M059J (cell line): ENCODE results near the gene FOXP1. TPM values are rescaled to one million over a fixed set of nuclear protein-coding genes. Genes with fewer than 3 reads are reported as not detected.

Source experiments
- DNase-seq: peaks from one replicate; pipeline ENCODE4 v3.0.0-alpha.2; 2012; ENCODE audit warnings: low read depth
- total RNA-seq: library from RNA; depleted of rRNA; stranded (reverse); fragments of >200 nt; shearing (Covaris generic); gene quantifications from 2 replicates; pipeline ENCODE4 v1.2.3, GENCODE V29; 2014

FOXP1 gene
- total RNA-seq, 1 experiment from 2014 or later, result 19.2 TPM

DNA sequence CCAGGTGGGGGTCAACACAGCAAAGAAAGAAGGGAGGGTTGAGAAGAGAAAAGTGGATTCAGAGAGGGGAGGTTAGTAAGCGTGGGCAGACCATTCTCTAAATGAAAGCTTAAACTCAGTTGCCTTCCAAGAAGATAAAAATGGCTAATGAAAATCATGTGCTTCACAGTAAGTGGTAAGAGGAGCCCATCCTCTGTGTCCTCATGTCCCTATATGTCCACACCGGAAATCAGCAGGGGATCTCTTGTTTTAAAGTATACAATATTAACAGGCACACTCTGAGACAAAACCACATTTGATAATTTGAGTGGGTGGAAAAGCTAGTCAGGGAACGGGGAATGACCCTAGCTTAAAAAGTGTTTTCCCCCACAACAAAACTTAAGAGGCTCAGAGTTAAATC lies 4.4 kb upstream of the FOXP1 start:
- DNase-seq, result no peak

DNA sequence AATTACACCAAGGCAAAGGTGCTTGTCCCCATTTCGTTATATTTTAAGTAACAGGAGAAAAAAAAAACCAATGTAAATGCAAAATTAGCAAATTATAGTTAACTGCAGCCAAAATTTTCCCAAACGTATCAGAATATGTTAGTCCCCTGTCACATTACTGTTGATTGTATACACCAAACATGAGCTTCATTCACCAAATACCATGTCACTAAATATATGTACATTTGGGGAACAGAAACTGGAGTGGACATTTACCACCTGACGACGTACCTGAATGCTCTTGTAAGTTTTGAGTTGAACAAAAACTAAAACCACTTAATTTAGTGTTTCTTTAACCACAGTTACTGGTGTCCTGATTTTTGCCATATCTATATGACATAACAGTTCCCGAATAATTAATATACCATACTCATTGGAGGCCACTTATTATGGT lies 3.3 kb upstream of the FOXP1 start:
- DNase-seq, result no peak

DNA sequence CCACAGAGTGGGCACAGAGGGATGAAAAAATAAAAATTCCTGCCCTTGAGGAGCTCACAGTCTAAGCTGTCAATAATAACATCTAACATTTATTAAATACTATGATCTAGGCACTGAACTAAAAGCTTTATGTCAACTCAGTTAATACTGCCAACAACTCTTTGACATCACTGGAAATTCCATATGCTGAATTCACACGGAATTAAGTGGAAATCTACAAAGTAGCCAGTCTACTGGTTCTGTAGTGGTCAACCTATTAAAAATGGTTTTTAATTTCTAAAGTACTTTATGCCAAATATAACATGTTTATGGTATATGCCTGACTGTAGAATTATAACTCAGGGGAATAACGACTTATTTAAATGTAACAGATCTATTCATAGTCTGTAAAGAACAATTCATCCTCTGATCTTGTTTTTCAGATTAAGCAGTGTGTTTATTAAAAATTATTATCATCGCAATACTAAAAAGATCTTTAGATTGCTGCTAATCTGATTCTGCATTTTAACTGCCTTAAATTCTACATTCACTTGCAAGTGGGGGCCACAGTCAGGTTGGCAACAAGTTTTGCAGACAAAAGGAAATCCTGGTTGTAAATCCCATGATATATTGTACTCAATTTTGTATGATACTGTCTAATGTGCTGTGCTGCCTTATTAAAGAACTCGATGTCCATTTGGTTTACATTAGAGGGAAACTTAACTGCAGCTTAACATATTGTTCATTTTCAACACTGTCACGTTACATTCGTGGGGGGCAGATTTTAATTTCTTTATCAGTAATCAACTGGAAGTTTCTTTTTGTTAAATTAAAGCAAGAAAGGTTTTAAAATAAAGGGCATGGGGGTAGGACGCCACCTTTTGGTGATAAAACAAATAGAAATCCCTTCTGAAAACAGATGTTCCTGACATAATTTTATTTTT lies 2.6 kb upstream of the FOXP1 start:
- peak; percentile 32 for DNase-seq

DNA sequence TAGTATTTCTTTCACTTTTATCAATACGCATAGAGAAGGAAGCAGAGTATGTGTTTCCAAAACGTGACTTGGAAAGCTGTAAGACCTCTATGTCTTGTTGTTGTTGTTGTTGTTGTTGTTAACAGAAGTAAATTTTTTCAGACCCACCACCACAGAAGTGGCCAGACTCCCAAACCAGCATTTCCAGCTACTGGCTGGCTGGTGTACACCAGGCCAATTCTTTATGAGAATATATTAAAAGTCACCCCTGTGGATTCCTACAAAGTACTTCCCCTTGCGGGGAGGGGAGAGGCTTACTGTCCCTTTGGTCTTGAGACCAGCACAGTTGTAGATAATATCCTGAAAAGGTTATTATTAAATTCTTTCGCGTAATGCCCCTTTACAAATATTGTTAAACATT lies 1.6 kb upstream of the FOXP1 start:
- peak; percentile 7 for DNase-seq

DNA sequence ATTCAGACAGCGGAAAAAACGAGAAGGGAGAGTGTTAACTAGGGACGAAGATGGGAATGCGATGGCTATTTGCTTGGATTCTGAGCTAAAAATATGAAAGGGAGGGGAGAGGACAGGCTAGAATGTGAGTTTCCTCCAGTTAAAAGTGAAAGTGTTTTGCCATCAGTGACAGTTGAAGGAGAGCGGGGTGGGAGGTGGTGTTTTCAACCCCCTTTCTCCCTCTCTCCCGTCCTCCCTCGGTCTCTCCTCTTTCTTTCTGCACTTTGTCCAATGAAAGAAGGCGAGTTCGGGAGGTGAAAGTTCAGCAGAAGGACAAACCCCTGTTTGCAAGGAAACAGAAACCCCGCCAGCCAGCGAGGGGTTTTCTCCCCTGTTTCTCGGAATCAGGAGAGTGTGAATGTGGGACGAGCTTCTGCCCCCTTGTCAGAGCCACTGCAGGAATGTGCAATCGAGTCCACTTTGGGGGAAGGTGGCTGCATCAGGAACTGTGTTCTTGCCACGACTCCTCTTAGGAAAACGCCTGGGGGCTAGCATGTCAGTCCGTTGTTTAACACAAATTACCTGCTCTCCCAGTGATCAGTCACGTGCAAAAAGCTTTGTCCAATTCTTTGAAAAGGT lies 975 bp upstream of the FOXP1 start:
- DNase-seq, result peak; percentile 60

DNA sequence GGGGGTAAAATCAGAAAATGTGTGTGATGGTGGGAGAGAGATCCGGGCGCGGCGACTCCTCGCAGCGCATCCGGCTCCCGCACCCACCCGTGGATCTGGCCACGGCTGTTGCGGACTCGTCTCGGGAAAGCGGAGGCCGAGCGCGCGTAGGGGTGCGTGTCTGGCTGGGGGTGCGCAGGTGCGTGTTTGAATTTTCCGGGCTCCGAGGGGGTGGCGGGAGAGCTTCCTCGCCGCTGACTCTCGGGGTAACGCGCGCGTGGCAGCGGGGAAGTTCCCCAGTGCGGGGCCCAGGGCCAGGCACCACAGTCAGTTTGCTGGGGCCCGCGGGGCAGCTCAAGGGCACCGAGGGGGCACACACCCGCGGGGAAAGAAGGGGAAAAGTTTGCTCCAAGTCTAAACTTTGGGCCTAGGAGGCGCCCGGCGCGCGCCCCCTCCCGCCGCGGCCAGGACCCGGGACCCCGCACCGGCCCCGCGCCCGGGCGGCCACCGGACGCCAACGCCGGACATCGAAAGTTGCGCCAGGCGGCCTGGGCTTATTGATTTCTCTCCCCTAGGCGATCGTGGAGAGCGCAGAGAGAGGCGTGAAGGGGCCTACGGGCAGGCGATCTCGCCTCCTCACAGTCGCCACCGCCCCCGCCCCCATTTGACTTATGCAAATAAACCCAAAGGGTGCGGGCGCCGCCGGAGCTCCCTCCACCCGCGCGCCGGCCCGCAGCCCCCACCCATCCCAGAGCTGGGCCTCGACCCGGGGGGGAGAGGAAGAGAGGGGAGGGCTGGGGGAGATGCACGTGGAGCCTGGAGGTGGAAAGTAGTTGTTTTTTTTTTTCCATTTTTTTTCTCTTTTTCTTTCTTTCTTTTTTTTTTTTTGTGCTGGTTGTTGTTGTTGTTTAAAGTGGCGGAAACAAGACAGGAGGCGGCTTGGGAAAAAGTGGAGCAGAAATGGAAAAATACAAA lies 639 bp downstream of the FOXP1 start:
- peak; percentile 47 for DNase-seq

DNA sequence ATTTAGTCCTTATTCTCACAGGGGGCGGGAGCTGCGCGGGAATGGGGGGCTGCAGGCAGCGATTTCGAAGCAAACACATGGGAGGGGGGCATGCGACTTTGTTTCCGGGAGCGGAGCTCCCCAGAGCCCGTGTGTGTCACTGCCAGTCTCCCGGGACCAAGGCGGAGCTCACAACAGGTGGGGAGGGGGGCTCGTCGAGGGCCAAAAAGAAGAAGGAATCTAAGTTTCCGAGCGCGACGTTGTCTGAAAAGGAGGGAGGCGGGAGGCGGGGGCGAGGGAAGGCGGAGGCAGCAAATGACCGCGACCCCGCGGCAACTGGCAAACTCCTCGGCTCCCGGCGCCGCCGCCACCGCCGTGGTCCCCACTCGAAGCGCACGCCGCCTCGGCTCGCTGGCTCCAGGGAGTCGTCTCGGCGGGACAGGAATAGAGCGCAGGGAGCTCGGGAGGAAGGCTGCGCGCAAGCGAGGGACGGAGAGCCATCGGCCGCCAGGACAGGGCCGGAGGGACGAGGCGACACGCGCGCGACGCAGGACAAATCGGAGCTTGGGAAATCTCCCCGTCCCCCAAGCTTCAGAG lies 1.4 kb downstream of the FOXP1 start:
- DNase-seq, result peak; percentile 63

DNA sequence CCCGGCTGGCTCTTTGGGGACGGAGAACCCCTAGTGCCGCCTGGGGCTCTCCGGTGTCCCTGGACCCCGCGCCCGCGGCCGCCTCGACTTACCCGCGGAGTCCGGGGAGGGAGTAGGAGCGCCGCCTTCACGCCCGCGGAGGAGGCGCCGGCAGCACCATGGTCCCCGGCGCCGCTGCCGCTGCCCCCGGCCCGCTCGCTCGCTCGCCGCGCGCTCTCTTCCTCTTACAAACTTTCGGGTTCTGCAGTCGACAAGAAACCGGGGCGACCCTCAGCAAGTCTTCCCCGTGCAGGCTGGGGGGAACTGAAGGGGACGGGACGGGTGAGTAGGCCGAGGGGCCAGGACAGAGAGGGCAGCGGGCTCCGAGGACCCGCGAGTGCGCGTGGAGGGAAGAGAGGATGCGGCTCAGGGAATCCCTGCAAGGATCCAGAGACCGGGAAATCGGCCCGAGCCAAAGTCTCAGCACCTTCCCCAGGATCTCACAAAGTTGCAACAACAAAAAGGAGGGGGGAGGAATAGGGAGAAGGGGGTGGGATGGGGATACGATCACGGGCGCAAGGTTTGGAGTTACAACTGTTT lies 2.0 kb downstream of the FOXP1 start:
- peak; percentile 46 for DNase-seq

DNA sequence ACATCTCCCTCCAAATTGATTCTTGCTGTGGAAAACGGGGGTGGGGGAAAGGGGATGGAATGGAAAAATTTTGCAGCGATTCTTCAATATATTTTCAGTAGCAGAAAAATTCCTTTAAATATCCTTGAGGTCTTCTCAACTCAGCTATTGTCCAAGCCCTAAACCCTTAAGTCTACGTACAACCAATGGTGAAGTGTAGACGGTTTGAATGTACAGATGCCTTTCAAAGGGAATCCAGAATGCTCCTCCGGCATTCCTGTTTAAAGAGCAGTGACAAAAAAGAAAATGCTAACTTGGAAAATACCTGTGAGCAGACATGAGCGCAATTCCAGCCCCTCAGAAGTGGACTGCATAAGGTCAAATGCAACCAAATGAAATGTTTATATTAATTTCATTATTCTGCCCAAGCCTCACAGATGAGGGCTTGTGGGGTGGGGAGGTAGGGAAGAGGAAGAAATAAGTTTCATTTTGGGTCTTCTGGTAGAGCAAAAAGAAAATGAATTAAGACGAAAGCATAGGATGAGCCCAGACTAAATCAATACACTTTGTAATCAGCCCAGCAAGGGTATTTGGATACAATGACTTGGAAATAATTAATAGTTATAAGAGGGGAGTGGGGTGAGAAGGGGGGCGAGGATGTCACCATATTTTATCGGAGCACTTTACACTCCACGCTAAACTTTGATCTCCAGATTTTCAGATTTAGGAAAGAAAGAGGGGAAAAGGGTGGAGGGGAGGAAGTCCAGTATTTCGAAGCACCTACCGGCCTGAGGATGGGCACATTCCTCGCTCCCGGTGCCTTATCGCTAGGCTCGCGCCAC lies 2.7 kb downstream of the FOXP1 start:
- DNase-seq, result peak; percentile 7

DNA sequence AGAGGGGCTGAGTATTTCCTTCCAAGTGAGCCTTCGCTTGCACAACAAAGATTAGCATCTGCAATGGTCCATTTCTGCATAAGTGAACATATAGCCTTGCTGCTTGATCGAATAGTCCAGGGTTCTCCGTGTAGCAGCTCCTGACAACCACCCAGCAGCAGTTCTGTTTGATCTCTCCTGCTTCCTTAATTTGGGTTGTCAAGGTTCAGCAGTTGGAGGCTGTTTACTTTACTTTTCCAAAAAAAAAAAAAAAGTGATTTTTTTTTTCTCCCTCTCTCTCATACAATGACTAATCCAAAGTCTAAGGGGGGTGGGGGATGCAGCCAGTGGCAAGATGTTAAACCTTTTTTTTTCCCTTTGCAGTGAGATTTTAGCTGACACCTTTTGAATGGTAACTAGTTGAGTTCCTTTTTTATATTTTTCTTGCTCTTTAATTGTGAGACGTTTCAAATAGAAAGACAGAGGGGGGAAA lies 3.6 kb downstream of the FOXP1 start:
- DNase-seq, result peak; percentile 71

DNA sequence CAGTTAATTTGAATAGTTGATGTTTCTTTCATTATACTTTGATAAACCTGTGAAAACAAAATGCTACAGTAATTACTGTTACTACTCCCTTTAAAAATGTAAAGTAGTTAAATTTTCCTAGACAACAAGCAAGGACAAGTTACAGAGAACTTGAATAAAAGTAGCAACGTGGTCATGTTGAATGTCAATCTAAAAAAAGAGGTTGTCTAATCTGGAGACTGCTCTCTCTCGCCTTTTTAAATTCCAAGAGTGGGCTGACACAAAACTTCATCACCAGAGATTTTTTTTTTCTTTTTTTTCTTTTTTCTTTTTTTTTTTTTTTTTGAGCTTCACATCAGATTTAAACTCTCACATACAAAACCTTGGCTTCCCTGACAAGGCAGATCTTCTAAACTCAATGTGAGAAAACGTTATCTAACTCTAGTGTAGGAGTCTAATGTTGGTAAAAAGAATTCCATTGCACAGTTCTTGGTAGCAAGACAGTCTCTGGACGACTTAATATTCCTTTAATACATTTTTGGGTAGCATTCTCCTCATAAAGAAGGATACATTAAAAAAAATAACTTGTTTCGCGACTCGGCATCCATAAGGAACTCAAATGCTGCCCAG lies 4.1 kb downstream of the FOXP1 start:
- DNase-seq, result no peak

DNA sequence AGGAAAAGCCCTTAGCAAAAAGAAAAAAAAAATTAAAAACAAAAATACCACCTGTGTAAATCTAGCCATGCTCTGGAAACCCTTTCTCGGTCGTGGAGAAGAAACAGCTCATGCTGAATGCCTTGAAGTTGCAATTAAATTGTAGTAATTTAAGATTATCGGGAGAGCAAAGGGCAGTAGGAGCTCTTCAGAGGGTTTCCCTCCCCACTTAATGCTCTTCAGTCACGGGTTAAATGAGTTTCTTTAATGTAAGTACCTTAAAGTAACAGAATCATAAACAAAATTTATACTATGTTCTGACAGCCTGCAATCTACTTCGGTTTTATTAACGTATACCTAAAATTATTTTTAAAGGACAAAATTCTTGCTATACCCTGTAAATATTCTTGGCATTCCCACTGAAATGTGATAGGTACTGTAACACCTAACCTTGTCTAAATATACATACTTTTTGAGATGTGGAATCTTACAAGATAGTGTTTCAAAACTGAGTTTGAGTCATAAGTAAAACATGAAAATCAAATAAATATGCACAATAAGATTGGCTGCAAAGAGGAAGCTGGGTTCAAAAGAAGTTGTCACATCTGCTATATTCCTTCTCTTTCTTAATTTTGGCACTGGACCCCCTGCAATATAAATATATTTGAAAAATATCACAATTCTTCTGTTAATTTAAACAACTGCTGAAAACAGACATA lies 5.3 kb downstream of the FOXP1 start:
- DNase-seq, result no peak

DNA sequence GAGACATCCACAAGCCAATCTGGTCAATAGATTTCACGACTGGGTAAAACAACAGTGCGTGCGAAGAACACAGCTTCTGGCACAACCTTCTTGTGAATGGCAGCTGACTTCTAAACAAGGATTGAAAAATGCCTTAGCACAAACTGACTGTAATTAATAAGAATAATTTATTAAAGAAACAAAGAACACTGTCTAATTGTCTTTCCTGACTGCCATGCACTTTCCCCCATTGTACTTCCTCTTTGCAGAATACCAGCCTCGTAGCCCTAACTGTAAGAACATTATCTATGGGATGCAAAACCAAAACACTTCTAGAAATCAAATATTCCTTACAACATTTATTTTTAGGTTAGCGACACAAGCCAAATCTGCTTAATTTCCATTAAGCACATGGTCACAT lies 6.5 kb downstream of the FOXP1 start:
- DNase-seq, result no peak

DNA sequence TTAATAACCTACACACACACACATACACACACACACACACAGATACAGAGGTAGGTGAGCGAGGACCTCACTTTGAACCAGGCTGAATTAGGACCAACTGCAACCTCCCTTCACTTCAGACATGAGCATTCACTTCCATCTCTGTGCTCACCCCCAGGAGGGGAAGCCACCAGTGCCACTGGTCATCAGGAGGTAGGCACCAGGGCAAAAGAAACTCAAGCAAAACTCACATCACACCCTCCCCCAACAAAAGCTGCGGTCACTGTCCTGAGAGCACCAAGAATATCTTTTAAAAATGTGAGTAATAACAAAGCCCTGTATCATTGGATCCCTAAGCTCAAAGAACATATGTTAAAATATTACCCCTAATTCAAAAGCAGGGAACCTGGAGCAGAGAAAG lies 8.1 kb downstream of the FOXP1 start:
- no peak for DNase-seq

DNA sequence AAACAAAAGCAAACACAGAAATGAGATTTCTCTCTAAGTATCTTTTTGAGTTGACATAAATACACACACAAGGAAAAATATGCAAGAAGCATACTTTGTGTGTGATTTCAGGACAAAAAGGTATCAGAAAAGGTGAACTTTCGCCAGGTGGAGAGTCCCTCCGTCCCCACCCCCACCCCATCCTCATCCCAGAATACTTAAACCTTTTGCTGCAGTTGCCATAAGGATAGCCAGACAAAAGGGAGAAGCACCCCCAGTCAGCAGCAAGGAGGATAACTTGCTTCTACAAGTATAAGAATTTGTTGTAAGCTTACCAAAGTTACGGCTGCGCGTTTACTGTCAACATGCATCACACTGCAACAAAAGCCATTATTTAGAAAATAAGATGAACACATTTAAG lies 10.3 kb downstream of the FOXP1 start:
- no peak for DNase-seq

DNA sequence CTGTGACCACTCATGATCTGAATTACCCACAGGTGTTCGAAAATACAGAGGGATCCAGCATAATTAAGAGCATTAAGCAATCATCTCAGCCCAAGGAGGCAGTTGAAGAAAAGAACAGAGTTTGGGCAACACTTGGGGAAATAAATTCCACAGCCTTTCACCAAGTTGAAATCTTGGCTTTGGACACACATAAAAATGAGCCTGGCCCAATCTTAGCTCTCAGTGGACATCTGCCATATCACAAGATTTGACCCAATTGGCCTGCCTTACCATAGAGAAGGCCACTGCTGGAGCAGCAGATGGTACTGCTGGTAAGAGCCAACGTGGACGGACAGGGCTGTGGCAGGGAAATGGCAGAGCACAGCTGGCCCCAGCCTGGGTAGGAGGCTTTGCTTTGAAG lies 13.0 kb downstream of the FOXP1 start:
- DNase-seq, result no peak

DNA sequence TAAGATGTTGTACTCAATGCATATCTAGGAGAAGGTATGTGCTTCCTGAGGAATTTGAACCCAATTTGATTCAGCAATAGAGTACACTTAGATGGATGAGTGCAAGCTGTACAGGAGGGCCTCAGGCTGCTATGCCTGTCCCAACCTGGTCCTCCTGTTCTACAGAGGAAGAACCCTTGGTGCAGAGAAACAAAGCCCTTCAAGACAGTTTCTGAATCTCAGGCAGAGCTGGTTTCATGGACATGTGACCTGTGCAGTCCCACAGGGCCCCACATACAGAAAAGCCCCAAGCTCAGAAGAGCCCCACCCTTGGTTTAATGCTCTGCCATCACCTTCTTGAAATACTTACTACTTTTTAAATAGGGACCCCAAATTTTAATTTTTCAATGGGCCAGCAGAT lies 15.3 kb downstream of the FOXP1 start:
- no peak for DNase-seq

DNA sequence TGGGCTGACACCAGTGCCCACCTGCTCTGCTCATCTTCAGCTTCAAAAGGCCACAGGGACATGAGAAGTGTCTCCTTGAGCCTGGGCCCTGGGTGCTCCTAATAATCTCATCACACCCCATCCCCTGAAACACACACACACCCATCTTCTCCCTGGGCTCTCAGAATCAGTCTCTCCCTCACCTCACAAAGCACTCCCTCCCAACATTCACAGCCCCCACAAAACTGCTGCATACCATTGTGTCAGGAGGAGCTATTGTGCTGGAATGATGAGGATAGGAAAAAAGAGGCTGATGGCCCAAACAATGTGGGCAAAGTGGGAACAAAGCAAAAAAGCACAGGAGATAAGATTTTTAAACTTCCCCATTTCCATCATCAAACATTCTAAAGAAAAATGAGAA lies 16.8 kb downstream of the FOXP1 start:
- DNase-seq, result no peak

DNA sequence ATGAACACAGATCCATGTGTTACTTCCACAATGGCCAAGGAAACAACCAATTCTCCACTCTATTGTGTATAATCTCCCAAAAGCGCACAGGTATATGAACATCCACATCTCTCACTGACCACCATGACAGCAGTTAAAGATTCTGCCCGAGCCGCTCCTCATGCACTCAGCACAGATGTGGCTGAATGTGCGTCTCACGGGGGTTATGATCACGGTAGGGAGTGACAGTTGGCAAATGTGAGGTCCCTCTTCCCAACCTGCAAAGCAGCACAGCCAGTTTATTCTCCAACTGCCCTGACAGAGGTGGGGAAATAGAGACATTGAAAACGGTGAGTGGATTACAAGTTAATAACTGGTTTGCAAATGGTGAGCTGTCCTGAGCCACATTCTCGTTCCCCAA lies 17.6 kb downstream of the FOXP1 start:
- no peak for DNase-seq
